Tibial nerve (tissue), 4 donors: ENCODE measurements around the gene CHMP4B. TPM values are rescaled to one million over a fixed set of nuclear protein-coding genes. Genes with fewer than 3 reads are reported as not detected.

Experiments
- DNase-seq, 2 donors: peaks; one replicate each; pipeline ENCODE4 v3.0.0-alpha.2; 2019; ENCODE audit warnings: low spot score in 2 of 2
- H3K27ac ChIP-seq, 4 donors: fragments of 200-600 bp; sonication (generic) in 3 of 4; one replicate each; pipeline ENCODE4 v1.5.1; 2017 to 2019; ENCODE audit warnings: mild to moderate bottlenecking in 1 of 4
- H3K27me3 ChIP-seq, 2 donors: fragments of 200-600 bp; sonication (generic) in 1 of 2; one replicate each; pipeline versions ENCODE4 v1.5.1 to v1.6.0; 2017 to 2019
- H3K36me3 ChIP-seq, 3 donors: fragments of 200-600 bp; sonication (generic); one replicate each; pipeline ENCODE4 v1.5.1; 2018 to 2019
- H3K4me1 ChIP-seq, 4 donors: fragments of 200-600 bp; sonication (generic) in 3 of 4; one replicate each; pipeline ENCODE4 v1.5.1; 2017 to 2019
- H3K4me3 ChIP-seq, 4 donors: fragments of 200-600 bp; sonication (generic) in 3 of 4; one replicate each; pipeline ENCODE4 v1.5.1; 2017 to 2019; ENCODE audit warnings: mild to moderate bottlenecking in 1 of 4, moderate library complexity in 1 of 4
- H3K9me3 ChIP-seq, 4 donors: fragments of 200-600 bp; sonication (generic) in 3 of 4; one replicate each; pipeline ENCODE4 v1.5.1; 2017 to 2019
- CTCF ChIP-seq, 5 experiments: fragments of 200-600 bp in 3 of 5; fragments of 450-650 bp in 2 of 5; sonication (generic) in 3 of 5; IDR thresholded peaks; one replicate each; pipeline ENCODE4 v1.5.1; 2016 to 2019; ENCODE audit warnings: antibody characterized with exemption in 5 of 5, mild to moderate bottlenecking in 3 of 5, moderate library complexity in 2 of 5
- EP300 ChIP-seq, 2 donors: sonication (generic); formaldehyde crosslinking; IDR thresholded peaks; one replicate each; pipeline ENCODE4 v1.6.1; 2017; ENCODE audit warnings: antibody characterized with exemption in 2 of 2, mild to moderate bottlenecking in 1 of 2
- POLR2A ChIP-seq, 2 donors: fragments of 450-650 bp; IDR thresholded peaks; one replicate each; pipeline ENCODE4 v1.6.1; 2017; ENCODE audit warnings: antibody characterized with exemption in 2 of 2, mild to moderate bottlenecking in 2 of 2, moderate library complexity in 2 of 2
- WGBS, 2 donors: methylation state at CpG; one replicate each; pipeline ENCODE4 v1.1.5; 2018; 5-methylcytosine and 5-hydroxymethylcytosine counted together
- total RNA-seq, 4 donors: library from RNA; depleted of rRNA; stranded (reverse); fragments of >200 nt; gene quantifications; one replicate each; pipeline ENCODE4 v1.1.0, GENCODE V29; 2016

CHMP4B gene
- total RNA-seq, 4 donors from 2014 or later: 72.0 to 93.1 (median 78.9) TPM

DNA sequence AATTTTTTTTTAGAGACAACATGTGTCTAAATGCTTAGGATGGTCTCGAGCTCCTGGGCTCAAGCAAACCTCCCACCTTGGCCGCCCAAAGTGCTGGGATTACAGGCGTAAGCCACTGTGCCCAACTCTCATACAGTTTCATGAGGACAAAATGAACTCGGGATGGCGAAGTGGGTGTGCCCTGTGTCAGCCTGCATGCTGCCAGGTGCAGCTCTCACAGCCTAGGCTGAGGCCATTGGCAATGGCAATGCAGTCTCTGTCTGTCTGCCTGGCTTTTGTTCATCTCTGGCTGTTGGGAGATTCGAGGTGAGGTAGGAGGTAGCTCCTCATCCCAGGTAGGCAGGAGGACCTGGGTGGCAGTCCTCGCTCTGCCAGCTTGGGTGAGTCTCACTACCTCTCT lies 88.0 kb downstream of the CHMP4B start:
- Histone ChIP-seq H3K36me3 (no peaks in the 10 kb centered on the region), H3K4me3 (no peak overlapping the region), H3K27me3 (peaks cover 0 to 3% of the 10 kb centered on the region in 2 donors), H3K4me1 (no peaks in the 10 kb centered on the region), H3K9me3 (no peaks in the 10 kb centered on the region), H3K27ac (no peak overlapping the region)
- WGBS, 2 donors: 90 to 94% methylated on average over 6 to 7 of the region's 7 CpGs
- TF ChIP-seq POLR2A (IDR thresholded peaks at IDR 0.05): no peak
- no peak for TF ChIP-seq EP300 (IDR thresholded peaks at IDR 0.05)
- no peak for TF ChIP-seq CTCF (IDR thresholded peaks at IDR 0.05)
- no peak for DNase-seq

GRCh38 chr20:33900521-33901131 lies 89.5 kb downstream of the CHMP4B start:
- WGBS, 2 donors: 33 to 44% methylated on average over 10 of the region's 10 CpGs
- H3K9me3 ChIP-seq: no peaks in the 10 kb centered on the region
- H3K4me1 ChIP-seq: no peaks in the 10 kb centered on the region
- no peak for TF ChIP-seq CTCF (IDR thresholded peaks at IDR 0.05)
- H3K4me3 ChIP-seq: no peak overlapping the region
- H3K27ac ChIP-seq: no peak overlapping the region
- peaks cover 0 to 3% of the 10 kb centered on the region in 2 donors for H3K27me3 ChIP-seq
- no peaks in the 10 kb centered on the region for H3K36me3 ChIP-seq
- DNase-seq: no peak

GRCh38 chr20:33901132-33901523 lies 90.0 kb downstream of the CHMP4B start:
- no peaks in the 10 kb centered on the region for H3K36me3 ChIP-seq
- H3K27ac ChIP-seq: no peak overlapping the region
- TF ChIP-seq CTCF (IDR thresholded peaks at IDR 0.05) (no peak), POLR2A (IDR thresholded peaks at IDR 0.05) (no peak), EP300 (IDR thresholded peaks at IDR 0.05) (no peak)
- 63 to 74% methylated on average over 4 of the region's 4 CpGs for WGBS, 2 donors
- no peak overlapping the region for H3K4me3 ChIP-seq
- H3K9me3 ChIP-seq: no peaks in the 10 kb centered on the region
- DNase-seq: no peak
- peaks cover 0 to 3% of the 10 kb centered on the region in 2 donors for H3K27me3 ChIP-seq
- H3K4me1 ChIP-seq: no peaks in the 10 kb centered on the region

- H3K4me1 ChIP-seq: no peaks in the 10 kb centered on the region
- H3K27ac ChIP-seq: no peak overlapping the region
- no peak for TF ChIP-seq POLR2A (IDR thresholded peaks at IDR 0.05)
- TF ChIP-seq CTCF (IDR thresholded peaks at IDR 0.05): no peak
- TF ChIP-seq EP300 (IDR thresholded peaks at IDR 0.05): no peak
- peaks cover 0 to 3% of the 10 kb centered on the region in 2 donors for H3K27me3 ChIP-seq
- H3K9me3 ChIP-seq: no peaks in the 10 kb centered on the region
- no peaks in the 10 kb centered on the region for H3K36me3 ChIP-seq
- H3K4me3 ChIP-seq: no peak overlapping the region
- no peak for DNase-seq
- 92 to 94% methylated on average over 3 of the region's 3 CpGs for WGBS, 2 donors
Measured at GRCh38 chr20:33902011-33902410, 90.9 kb downstream of the CHMP4B start.

Other genes starting within 250 kb of the CHMP4B start
- gene C20orf144, start 149.0 kb upstream of the CHMP4B start, total RNA-seq: not detected
- gene ACTL10, start 144.4 kb upstream of the CHMP4B start, total RNA-seq: 1 to 10 TPM; 1.1 to 4.3 (median 3.8) TPM
- gene NECAB3, start 136.9 kb upstream of the CHMP4B start, total RNA-seq: 100 to 1,000 TPM in 1 of 4 donors, 10 to 100 TPM in 3; 80.8 to 103 (median 91.5) TPM
- gene E2F1, start 125.0 kb upstream of the CHMP4B start, total RNA-seq: 1 to 10 TPM; 1.3 to 4.2 (median 1.8) TPM
- gene PXMP4, start 91.0 kb upstream of the CHMP4B start, total RNA-seq: 1 to 10 TPM; 5.1 to 9.6 (median 8.6) TPM
- 1 to 10 TPM; 1.7 to 4.8 (median 2.1) TPM for gene ZNF341, start 79.4 kb upstream of the CHMP4B start, total RNA-seq
- 100 to 1,000 TPM in 1 of 4 donors, 10 to 100 TPM in 3; 69.1 to 107 (median 96.4) TPM for gene RALY, start 182.6 kb downstream of the CHMP4B start, total RNA-seq